ENCODE measurements around the gene CNOT1. TPM values are rescaled to one million over a fixed set of nuclear protein-coding genes. Genes with fewer than 3 reads are reported as not detected.
A peak's percentile ranks its signal among the peaks of the same experiment; 100 is the strongest.

CNOT1 gene
- total and polyA plus RNA-seq, 10 donors: 51.5 to 199 (median 180) TPM

DNA sequence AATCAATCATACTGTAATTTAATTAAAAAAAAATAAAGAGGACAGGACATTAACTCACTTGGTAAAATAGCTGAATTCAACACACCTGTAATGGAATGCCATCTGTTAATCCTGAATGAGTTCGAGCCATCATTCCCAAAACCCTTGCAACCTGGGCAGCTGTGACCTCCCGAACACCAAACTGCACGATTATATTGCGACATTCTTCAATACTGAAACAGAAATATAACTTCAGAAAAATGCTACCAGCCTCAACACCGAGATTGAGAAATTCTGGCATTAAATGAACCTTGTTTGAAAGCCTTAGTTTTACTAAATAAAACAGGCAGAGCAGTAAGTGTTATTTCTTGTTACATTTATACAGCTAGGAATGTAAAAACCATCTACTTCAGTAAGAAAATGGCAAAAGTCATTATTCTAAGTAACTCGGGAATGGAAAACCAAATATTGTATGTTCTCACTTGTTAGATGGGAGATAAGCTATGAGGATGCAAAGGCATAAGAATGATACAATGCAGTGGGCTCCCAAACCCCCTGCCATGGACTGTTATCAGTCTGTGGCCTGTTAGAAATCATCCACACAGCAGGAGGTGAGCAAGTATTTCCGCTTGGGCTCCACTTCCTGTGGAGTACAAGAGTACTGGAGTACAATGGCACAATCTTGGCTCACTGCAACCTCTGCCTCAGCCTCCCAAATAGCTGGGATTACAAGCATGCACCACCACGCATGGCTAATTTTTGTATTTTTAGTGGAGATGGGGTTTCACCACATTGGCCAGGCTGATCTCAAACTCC is 46.5 kb downstream of the CNOT1 start:
- Histone ChIP-seq H3K4me1 (peaks cover 0 to 18% (median 4%) of the 10 kb centered on the region in 6 donors), H3K27ac (peak overlapping the region in 2 of 8 donors; percentile 4 to 42), H3K4me3 (no peak overlapping the region), H3K9me3 (no peaks in the 10 kb centered on the region), H3K27me3 (replicated peaks in 1 of 7) (no peaks in the 10 kb centered on the region), H3K36me3 (peaks cover 0 to 100% (median 94%) of the 10 kb centered on the region in 6 donors)
- TF ChIP-seq POLR2AphosphoS5 (IDR thresholded peaks at IDR 0.05) (no peak), POLR2A (IDR thresholded peaks at IDR 0.05) (no peak)
- TF ChIP-seq, protein P1, sequence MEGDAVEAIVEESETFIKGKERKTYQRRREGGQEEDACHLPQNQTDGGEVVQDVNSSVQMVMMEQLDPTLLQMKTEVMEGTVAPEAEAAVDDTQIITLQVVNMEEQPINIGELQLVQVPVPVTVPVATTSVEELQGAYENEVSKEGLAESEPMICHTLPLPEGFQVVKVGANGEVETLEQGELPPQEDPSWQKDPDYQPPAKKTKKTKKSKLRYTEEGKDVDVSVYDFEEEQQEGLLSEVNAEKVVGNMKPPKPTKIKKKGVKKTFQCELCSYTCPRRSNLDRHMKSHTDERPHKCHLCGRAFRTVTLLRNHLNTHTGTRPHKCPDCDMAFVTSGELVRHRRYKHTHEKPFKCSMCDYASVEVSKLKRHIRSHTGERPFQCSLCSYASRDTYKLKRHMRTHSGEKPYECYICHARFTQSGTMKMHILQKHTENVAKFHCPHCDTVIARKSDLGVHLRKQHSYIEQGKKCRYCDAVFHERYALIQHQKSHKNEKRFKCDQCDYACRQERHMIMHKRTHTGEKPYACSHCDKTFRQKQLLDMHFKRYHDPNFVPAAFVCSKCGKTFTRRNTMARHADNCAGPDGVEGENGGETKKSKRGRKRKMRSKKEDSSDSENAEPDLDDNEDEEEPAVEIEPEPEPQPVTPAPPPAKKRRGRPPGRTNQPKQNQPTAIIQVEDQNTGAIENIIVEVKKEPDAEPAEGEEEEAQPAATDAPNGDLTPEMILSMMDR (IDR thresholded peaks at IDR 0.05 in 8 of 11, conservative IDR thresholded peaks at IDR 0.05 in 3 of 11): no peak
- WGBS, 5 donors: 76 to 90% (median 84%) methylated on average over 8 of the region's 8 CpGs
- no peak for DNase-seq
- intact Hi-C loops (cut with DNase I; ENCODE audit: low total_unique reads): no loop called here

DNA sequence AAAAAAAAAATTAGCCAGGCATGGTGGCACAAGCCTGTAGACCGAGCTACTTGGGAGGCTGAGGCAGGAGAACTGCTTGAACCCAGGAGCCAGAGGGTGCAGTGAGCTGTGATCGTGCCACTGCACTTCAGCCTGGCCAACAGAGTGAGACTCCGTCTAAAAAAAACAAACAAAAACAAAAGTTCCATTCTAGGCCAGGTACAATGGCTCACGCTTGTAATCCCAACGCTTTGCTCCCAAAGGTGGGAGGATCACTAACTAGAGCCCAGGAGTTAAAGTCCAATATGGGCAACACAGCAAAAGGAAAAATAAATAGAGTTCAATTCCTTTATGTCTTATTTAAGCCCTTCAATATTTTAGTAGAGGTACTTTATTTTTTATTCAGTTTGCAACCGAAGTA is 47.5 kb downstream of the CNOT1 start:
- Histone ChIP-seq H3K9me3 (no peaks in the 10 kb centered on the region), H3K36me3 (peaks cover 0 to 100% (median 94%) of the 10 kb centered on the region in 6 donors), H3K4me1 (peaks cover 0 to 18% (median 4%) of the 10 kb centered on the region in 6 donors), H3K27me3 (replicated peaks in 1 of 7) (no peaks in the 10 kb centered on the region), H3K27ac (no peak overlapping the region), H3K4me3 (no peak overlapping the region)
- no peak for DNase-seq
- intact Hi-C loops (cut with DNase I; ENCODE audit: low total_unique reads): no loop called here
- 93 to 99% (median 96%) methylated on average over 6 of the region's 6 CpGs for WGBS, 5 donors
- TF ChIP-seq POLR2AphosphoS5 (IDR thresholded peaks at IDR 0.05): no peak
- TF ChIP-seq, protein P1 (IDR thresholded peaks at IDR 0.05 in 8 of 11, conservative IDR thresholded peaks at IDR 0.05 in 3 of 11): no peak

DNA sequence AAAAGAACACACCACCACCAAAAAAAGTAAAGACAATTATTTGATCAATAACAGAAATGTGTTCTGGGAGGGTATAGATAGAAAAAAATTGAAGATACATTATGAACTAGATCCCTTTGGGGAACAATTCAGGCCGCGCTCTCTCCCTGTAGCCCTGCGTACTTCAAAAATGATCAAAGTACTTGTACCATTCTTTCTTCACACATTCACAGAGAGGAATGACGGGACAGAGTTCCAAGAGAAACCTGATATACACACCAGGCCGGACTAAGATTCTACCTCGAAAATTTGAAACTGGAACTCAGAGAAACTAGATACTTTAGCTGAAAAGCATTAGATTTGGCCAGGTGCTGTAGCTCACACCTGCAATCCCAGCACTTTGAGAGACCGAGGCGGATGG is 50.0 kb downstream of the CNOT1 start:
- no peaks in the 10 kb centered on the region for H3K9me3 ChIP-seq
- no peak overlapping the region for H3K27ac ChIP-seq
- peaks cover 0 to 13% (median 4%) of the 10 kb centered on the region in 6 donors for H3K4me1 ChIP-seq
- WGBS, 5 donors: 90 to 98% (median 95%) methylated on average over 8 of the region's 8 CpGs
- H3K4me3 ChIP-seq: no peak overlapping the region
- intact Hi-C loops (cut with DNase I; ENCODE audit: low total_unique reads): no loop called here
- H3K36me3 ChIP-seq: peaks cover 0 to 100% (median 98%) of the 10 kb centered on the region in 6 donors
- no peak for DNase-seq
- no peaks in the 10 kb centered on the region for H3K27me3 ChIP-seq (replicated peaks in 1 of 7)
- TF ChIP-seq, protein P1 (IDR thresholded peaks at IDR 0.05 in 8 of 11, conservative IDR thresholded peaks at IDR 0.05 in 3 of 11): no peak
- no peak for TF ChIP-seq POLR2AphosphoS5 (IDR thresholded peaks at IDR 0.05)
- no peak for TF ChIP-seq POLR2A (IDR thresholded peaks at IDR 0.05)

DNA sequence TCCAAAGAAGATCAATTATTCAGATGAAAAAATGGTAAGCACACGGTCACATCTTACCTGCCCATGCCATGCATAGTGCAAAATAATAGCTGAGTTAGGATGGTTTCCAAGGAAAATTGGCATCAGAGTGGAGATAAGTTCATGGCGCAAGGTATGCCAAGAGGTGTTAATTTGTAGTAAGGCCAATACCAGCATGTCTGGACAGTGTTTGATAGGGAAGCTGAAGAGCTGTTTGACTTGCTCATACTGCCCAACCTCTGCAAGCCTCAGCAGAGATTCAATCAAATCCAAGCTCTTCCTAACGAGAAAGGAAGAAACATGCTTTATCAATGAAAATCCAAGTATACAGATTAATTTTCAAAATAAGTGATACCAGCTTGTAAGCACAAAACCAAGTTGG is 51.0 kb downstream of the CNOT1 start:
- Histone ChIP-seq H3K4me1 (peaks cover 0 to 9% (median 3%) of the 10 kb centered on the region in 6 donors), H3K9me3 (no peaks in the 10 kb centered on the region), H3K4me3 (no peak overlapping the region), H3K36me3 (peaks cover 0 to 100% (median 98%) of the 10 kb centered on the region in 6 donors), H3K27ac (no peak overlapping the region), H3K27me3 (replicated peaks in 1 of 7) (no peaks in the 10 kb centered on the region)
- intact Hi-C loops (cut with DNase I; ENCODE audit: low total_unique reads): no loop called here
- 89 to 97% (median 95%) methylated on average over 3 of the region's 3 CpGs for WGBS, 5 donors
- TF ChIP-seq POLR2AphosphoS5 (IDR thresholded peaks at IDR 0.05) (no peak), POLR2A (IDR thresholded peaks at IDR 0.05) (no peak)
- TF ChIP-seq, protein P1 (IDR thresholded peaks at IDR 0.05 in 8 of 11, conservative IDR thresholded peaks at IDR 0.05 in 3 of 11): no peak
- no peak for DNase-seq

All from spleen (tissue), 11 donors.